Astrocyte (in vitro differentiated cells and primary cell): ENCODE results near the gene ZNF317. TPM values are rescaled to one million over a fixed set of nuclear protein-coding genes. Genes with fewer than 3 reads are reported as not detected.
A peak's percentile ranks its signal among the peaks of the same experiment; 100 is the strongest.

Experiments used
- DNase-seq: peaks from one replicate; pipeline ENCODE4 v3.0.0-alpha.2; 2010; ENCODE audit warnings: low read depth
- FAIRE-seq: peaks from 2 replicates; lab custom pipeline; 2011; peaks lifted over from hg19 to GRCh38; lab: Jason Lieb, UNC
- H2AFZ ChIP-seq: 2 replicates; pipeline ENCODE4 v1.6.0; 2012; ENCODE audit warnings: low read depth, low read length, inconsistent platforms
- H3K27ac ChIP-seq: 2 replicates; pipeline ENCODE4 v1.5.1; 2011; ENCODE audit warnings: low read depth, low read length, inconsistent platforms
- H3K27me3 ChIP-seq: 2 replicates; pipeline ENCODE4 v1.6.0; 2011; ENCODE audit warnings: low read length, inconsistent platforms; ENCODE audit not compliant: insufficient read depth
- H3K36me3 ChIP-seq: 2 replicates; pipeline ENCODE4 v1.5.1; 2011; ENCODE audit warnings: low read length, inconsistent platforms; ENCODE audit not compliant: insufficient read depth
- H3K4me1 ChIP-seq: 2 replicates; pipeline ENCODE4 v1.5.1; 2011; ENCODE audit warnings: low read length, inconsistent platforms; ENCODE audit not compliant: insufficient read depth
- H3K4me2 ChIP-seq: 2 replicates; pipeline ENCODE4 v1.6.0; 2012; ENCODE audit warnings: low read length, inconsistent platforms
- H3K4me3 ChIP-seq: 2 replicates; pipeline ENCODE4 v1.5.1; 2011; ENCODE audit warnings: low read depth, mild to moderate bottlenecking, low read length, inconsistent platforms; ENCODE audit not compliant: insufficient read depth
- H3K79me2 ChIP-seq: 2 replicates; pipeline ENCODE4 v1.6.0; 2012; ENCODE audit warnings: mild to moderate bottlenecking, low read length, inconsistent platforms; ENCODE audit not compliant: insufficient read depth
- H3K9ac ChIP-seq: 2 replicates; pipeline ENCODE4 v1.6.0; 2012; ENCODE audit warnings: mild to moderate bottlenecking, low read length, inconsistent platforms
- H3K9me3 ChIP-seq: 2 replicates; pipeline ENCODE4 v1.5.1; 2012; ENCODE audit warnings: low read depth, mild to moderate bottlenecking, low read length, inconsistent platforms; ENCODE audit not compliant: insufficient read depth
- H4K20me1 ChIP-seq: 2 replicates; pipeline ENCODE4 v1.6.0; 2012; ENCODE audit warnings: low read length, inconsistent platforms; ENCODE audit not compliant: insufficient read depth
- H3K27ac Mint-ChIP-seq: one replicate; pipeline ENCODE4 v1.8.0; 2021; ENCODE audit warnings: mild to moderate bottlenecking, mixed read lengths; ENCODE audit not compliant: unreplicated experiment
- H3K27me3 Mint-ChIP-seq: one replicate; pipeline ENCODE4 v1.8.0; 2021; ENCODE audit warnings: low read depth, mixed read lengths; ENCODE audit not compliant: unreplicated experiment
- H3K36me3 Mint-ChIP-seq: one replicate; pipeline ENCODE4 v1.8.0; 2021; ENCODE audit warnings: low read depth, mixed read lengths; ENCODE audit not compliant: unreplicated experiment
- H3K4me1 Mint-ChIP-seq: one replicate; pipeline ENCODE4 v1.8.0; 2021; ENCODE audit warnings: low read depth, mixed read lengths; ENCODE audit not compliant: unreplicated experiment
- H3K4me3 Mint-ChIP-seq: one replicate; pipeline ENCODE4 v1.8.0; 2021; ENCODE audit warnings: mild to moderate bottlenecking, moderate library complexity, mixed read lengths; ENCODE audit not compliant: unreplicated experiment
- H3K9me3 Mint-ChIP-seq: one replicate; pipeline ENCODE4 v1.8.0; 2021; ENCODE audit warnings: mild to moderate bottlenecking, mixed read lengths; ENCODE audit not compliant: unreplicated experiment
- CTCF ChIP-seq: IDR thresholded peaks from 2 replicates; pipeline ENCODE4 v1.5.1; 2011; ENCODE audit warnings: low read depth, mild to moderate bottlenecking, inconsistent platforms, low read length, moderate library complexity; ENCODE audit not compliant: insufficient read depth
- EZH2 ChIP-seq: IDR thresholded peaks from 2 replicates; pipeline ENCODE4 v1.6.1; 2012; ENCODE audit warnings: mild to moderate bottlenecking, low read length, inconsistent platforms; ENCODE audit not compliant: insufficient read depth
- total RNA-seq: library from RNA; stranded (reverse); gene quantifications from 2 replicates; pipeline ENCODE4 v1.2.1, GENCODE V29; 2021

Gene ZNF317
- total RNA-seq, 1 donor from 2014 or later = 32.9 TPM

GRCh38 chr19:9132422-9132821 lies 7.8 kb upstream of the ZNF317 start:
- no peaks in the 10 kb centered on the region for H3K4me1 ChIP-seq
- H3K79me2 ChIP-seq = no peaks in the 10 kb centered on the region
- H2AFZ ChIP-seq = no peak overlapping the region
- no peaks in the 10 kb centered on the region for H3K27me3 ChIP-seq
- no peak overlapping the region for H3K27ac Mint-ChIP-seq
- H3K4me3 ChIP-seq = no peak overlapping the region
- H3K36me3 ChIP-seq = no peaks in the 10 kb centered on the region
- no peaks in the 10 kb centered on the region for H3K9me3 ChIP-seq
- no peaks in the 10 kb centered on the region for H3K4me1 Mint-ChIP-seq
- TF ChIP-seq CTCF = no peak
- TF ChIP-seq EZH2 = no peak
- no peak overlapping the region for H3K27ac ChIP-seq
- no peaks in the 10 kb centered on the region for H3K36me3 Mint-ChIP-seq
- DNase-seq = no peak
- H4K20me1 ChIP-seq = no peaks in the 10 kb centered on the region
- H3K4me3 Mint-ChIP-seq = no peak overlapping the region
- no peak for FAIRE-seq
- H3K4me2 ChIP-seq = no peak overlapping the region
- H3K9ac ChIP-seq = no peak overlapping the region
- no peaks in the 10 kb centered on the region for H3K27me3 Mint-ChIP-seq
- H3K9me3 Mint-ChIP-seq = peaks cover 5% of the 10 kb centered on the region

GRCh38 chr19:9139609-9140158 lies 513 bp upstream of the ZNF317 start:
- peak overlapping the region; percentile 98 for H3K9ac ChIP-seq
- TF ChIP-seq CTCF (no peak), EZH2 (no peak)
- Mint-ChIP-seq H3K36me3 (peaks cover 4% of the 10 kb centered on the region), H3K4me1 (no peaks in the 10 kb centered on the region), H3K27ac (peak overlapping the region; percentile 98), H3K27me3 (no peaks in the 10 kb centered on the region), H3K9me3 (peaks cover 3% of the 10 kb centered on the region), H3K4me3 (peak overlapping the region; percentile 99)
- H3K4me1 ChIP-seq = peaks cover 8% of the 10 kb centered on the region
- DNase-seq = no peak
- H3K9me3 ChIP-seq = peaks cover 2% of the 10 kb centered on the region
- peaks cover 45% of the 10 kb centered on the region for H3K79me2 ChIP-seq
- peak overlapping the region; percentile 96 for H2AFZ ChIP-seq
- H3K36me3 ChIP-seq = peaks cover 4% of the 10 kb centered on the region
- peak overlapping the region; percentile 95 for H3K4me2 ChIP-seq
- peak overlapping the region; percentile 93 for H3K27ac ChIP-seq
- no peaks in the 10 kb centered on the region for H3K27me3 ChIP-seq
- FAIRE-seq = no peak
- H4K20me1 ChIP-seq = peaks cover 28% of the 10 kb centered on the region
- peak overlapping the region; percentile 91 for H3K4me3 ChIP-seq

- Histone ChIP-seq H2AFZ (no peak overlapping the region), H3K4me2 (no peak overlapping the region), H4K20me1 (peaks cover 70% of the 10 kb centered on the region), H3K9me3 (peaks cover 3% of the 10 kb centered on the region), H3K27me3 (no peaks in the 10 kb centered on the region), H3K4me3 (no peak overlapping the region), H3K9ac (no peak overlapping the region), H3K4me1 (peaks cover 5% of the 10 kb centered on the region), H3K79me2 (peaks cover 96% of the 10 kb centered on the region), H3K27ac (no peak overlapping the region), H3K36me3 (peaks cover 8% of the 10 kb centered on the region)
- TF ChIP-seq EZH2 (no peak), CTCF (no peak)
- peaks cover 36% of the 10 kb centered on the region for H3K36me3 Mint-ChIP-seq
- H3K9me3 Mint-ChIP-seq = peaks cover 35% of the 10 kb centered on the region
- H3K4me3 Mint-ChIP-seq = no peak overlapping the region
- no peak for FAIRE-seq
- H3K27ac Mint-ChIP-seq = no peak overlapping the region
- H3K4me1 Mint-ChIP-seq = no peaks in the 10 kb centered on the region
- DNase-seq = no peak
- no peaks in the 10 kb centered on the region for H3K27me3 Mint-ChIP-seq
Measured at GRCh38 chr19:9144920-9145319, 4.7 kb downstream of the ZNF317 start.
